Breast epithelium (tissue), 3 donors: ENCODE measurements around the gene MACROH2A1.

ENCODE experiments used
- CTCF ChIP-seq, 3 donors: fragments of 450-650 bp; IDR thresholded peaks; one replicate each; pipeline ENCODE4 v1.5.1; 2016 to 2017; ENCODE audit warnings: antibody characterized with exemption in 3 of 3, mild to moderate bottlenecking in 3 of 3, moderate library complexity in 3 of 3
- POLR2A ChIP-seq: fragments of 450-650 bp; IDR thresholded peaks from one replicate; pipeline ENCODE4 v1.6.1; 2016; ENCODE audit warnings: antibody characterized with exemption, mild to moderate bottlenecking, moderate library complexity

- no peak for TF ChIP-seq POLR2A
- no peak for TF ChIP-seq CTCF (IDR thresholded peaks at IDR 0.05)
These were observed 31.5 kb downstream of the MACROH2A1 start for GRCh38 chr5:135367554-135367953.
